Stimulated activated CD4-positive, alpha-beta T cell treated with anti-CD3 and anti-CD28 coated beads, Interleukin-15, amount 100 ng/mL, for 24 hours (primary cell): ENCODE measurements around the gene RASAL2.
A peak's percentile ranks its signal among the peaks of the same experiment; 100 is the strongest.
"Not testable (repeated sequence)": the region's sequence is repeated elsewhere in the genome, so short reads cannot be mapped to it uniquely, and the experiment has no call there.

Experiments used
- DNase-seq: peaks from one replicate; pipeline ENCODE4 v3.0.0-alpha.2; 2020

The RASAL2 gene

DNA sequence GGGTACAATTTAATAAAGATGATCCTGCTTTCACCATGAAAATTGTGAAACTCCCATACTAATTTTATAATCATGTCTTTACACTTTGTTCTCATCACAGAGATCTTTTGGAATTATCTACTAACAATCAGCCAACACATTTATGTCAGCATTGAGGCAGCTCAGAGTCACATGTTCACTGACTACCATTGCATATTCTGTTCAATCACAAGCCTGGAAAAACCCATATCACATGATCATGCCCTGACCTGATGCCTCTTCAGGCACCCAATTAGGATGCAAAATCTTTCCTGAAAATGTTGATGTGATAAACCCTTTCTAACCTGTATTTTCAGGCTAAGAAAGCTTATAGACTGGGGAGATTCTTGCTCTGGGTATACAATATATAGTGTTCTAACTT lies 21.6 kb upstream of the RASAL2 start:
- DNase-seq = no peak

- DNase-seq = no peak
Measured at GRCh38 chr1:178075333-178075732, 18.6 kb upstream of the RASAL2 start.

GRCh38 chr1:178076607-178077006 lies 17.3 kb upstream of the RASAL2 start:
- DNase-seq = no peak

DNA sequence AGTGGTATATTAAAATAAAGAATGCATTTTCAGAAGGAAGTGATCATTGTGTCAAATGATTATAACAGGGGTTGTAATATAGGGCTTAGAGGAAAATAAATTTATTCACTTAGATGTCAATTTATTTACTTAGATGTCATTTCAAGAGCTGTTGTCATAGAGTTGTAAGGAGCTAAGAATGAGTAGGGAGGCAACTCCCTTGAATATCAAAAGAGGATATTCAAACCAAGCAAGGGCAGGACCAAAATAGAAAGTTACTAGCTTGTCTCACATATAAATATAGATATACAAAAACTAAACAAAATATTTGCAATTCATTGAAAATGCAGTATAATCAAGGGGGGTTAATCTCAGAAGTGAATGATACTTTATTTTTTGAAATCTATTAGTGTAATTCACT lies 16.0 kb upstream of the RASAL2 start:
- no peak for DNase-seq

GRCh38 chr1:178086294-178086693 lies 7.6 kb upstream of the RASAL2 start:
- no peak for DNase-seq

GRCh38 chr1:178086766-178087165 lies 7.1 kb upstream of the RASAL2 start:
- DNase-seq = no peak

- no peak for DNase-seq
Measured at GRCh38 chr1:178088651-178089050, 5.3 kb upstream of the RASAL2 start.

GRCh38 chr1:178091454-178091853 lies 2.5 kb upstream of the RASAL2 start:
- not testable (repeated sequence) for DNase-seq

DNA sequence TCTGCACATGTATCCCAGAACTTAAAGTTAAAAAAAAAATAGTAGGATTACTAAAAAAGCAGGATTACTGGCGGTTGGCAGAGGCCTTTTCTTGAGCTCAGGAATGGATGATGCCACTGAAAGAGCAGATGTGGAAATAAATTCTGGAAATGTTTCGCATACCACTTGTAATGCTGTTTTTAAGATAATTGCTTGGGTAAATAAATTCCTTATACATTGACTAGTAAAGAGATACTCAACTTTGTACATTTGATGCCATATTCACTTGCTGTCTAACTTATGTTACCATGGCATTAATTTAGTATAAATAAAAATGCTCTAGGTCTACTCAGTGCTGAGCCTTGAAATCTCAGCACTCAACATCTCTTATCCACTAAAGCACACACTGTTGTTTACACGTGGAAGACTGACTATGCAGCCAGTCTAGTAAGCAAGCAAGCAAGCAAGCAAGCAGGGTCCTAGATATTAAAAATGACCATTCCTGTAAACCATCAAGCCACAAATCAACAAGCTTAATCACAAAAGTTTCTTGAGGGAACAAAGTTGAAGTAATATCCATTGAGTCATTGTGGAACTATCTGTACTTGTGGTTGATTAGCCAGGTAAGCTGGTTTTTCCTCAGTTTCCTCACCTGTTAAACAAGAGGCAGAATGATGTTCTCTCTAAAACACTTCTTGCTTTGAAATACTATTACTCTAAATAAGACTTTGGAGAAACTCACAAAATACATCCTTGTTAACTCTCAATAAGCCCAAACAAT lies 1.7 kb upstream of the RASAL2 start:
- DNase-seq = no peak

DNA sequence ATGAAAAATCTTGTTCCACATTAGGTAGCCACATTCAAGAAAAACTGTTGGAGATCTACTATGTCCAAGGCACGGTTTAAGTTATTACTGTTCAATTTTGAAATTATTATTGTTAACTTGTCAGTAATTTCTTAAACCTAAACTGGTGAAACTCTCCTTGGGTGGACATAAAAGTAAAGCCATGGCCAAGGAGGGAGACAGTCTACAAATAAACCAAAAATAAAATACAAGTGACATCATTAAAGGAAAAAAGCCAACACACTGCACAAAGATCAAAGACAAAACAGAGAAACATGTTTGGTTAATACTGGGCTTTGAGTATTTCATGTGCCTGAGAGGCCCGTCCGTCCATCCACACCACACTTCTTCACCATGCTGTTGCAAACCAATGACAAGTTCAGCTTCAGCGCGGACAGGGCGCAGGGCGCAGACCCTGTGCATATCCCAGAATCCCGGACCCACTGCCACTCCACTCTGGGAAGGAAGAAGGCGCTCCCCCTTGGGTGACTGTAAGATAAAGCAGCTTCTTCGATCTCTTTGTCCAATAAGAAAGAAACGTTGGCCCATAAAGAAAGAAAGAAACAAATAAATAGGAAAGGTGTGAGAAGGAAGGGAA lies 918 bp upstream of the RASAL2 start:
- DNase-seq = no peak

DNA sequence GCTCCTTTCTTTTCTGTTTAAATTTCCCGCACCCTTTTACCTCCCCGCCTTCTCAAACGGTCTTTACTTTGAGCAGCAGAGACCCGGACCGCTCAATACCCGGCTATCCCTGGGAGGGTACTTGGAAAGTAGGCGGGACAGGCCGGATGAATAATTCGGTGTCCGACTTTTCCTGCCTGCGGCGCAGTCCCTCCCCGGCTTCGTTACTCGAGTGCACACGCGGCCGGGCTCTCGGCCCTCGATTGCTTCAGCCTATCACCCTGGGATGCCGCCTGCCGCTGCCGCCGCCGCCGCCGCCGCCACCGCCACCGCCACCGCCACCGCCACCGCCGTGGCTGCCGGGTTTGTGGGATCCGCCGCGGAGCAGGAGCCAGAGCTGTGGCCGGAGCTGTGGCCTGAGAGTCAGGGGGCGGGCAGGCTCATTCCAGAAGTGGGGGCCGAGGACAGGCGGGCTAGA lies 382 bp upstream of the RASAL2 start:
- peak; percentile 72 for DNase-seq

DNA sequence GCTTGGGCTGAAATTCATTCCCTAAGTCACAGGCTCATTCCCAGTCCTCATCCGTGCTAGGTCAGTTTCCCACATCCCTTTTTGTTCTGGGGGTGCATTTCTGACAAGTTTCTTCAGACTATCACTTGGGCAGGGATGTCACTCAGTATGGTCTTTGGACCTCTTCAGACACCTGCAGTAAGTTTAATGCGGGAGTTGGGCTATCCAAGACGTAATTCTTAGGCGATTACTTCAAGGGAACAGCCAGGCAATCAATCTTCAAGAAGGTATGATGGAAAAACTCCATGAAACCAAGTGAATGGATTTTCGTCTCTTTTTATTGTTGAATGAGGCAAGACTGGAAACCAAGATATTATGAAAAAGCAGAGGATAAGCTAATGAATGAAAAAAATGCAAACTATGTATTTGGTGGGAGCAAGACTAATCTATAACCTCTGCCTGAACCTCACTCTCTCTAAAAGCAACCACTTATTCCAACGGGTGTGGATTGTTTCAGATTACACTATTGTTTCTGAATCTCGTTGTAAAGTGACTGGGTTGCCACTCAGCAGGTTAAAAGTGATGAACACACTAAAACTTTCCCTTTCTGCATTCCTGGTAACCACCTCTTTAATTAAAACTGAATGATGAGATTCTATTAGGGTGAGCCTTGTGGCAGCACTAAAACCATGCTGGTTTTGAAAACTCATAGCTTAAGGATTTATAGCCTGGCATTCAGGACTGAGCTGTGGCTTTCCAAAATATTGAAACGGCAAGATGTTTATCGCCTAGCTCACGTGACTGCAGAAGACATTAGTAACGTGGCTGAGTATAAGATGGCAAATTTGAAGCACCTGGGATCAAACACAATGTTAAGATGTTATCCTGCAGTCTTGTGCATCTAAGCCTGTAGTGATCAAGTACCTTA lies 1.1 kb downstream of the RASAL2 start:
- no peak for DNase-seq

DNA sequence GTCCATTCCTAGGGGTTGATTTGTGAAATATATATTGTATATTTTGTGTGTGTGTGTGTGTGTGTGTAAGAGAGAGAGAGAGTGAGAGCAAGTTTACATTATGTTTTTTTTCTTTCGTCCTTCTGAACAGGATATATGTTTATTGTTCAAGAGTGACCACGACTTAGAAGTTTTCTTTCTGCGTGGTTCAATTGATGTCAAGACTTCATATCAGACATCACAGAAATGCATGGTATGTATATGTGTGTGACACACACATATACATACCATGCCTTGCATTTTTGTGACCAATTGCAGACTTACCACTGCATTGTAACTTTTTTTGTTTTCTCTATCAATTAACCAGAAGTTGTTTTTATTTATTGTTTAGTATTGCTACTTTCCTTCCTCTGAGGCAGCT lies 2.5 kb downstream of the RASAL2 start:
- DNase-seq = no peak

- DNase-seq = no peak
Measured at GRCh38 chr1:178098262-178098661, 4.4 kb downstream of the RASAL2 start.

DNA sequence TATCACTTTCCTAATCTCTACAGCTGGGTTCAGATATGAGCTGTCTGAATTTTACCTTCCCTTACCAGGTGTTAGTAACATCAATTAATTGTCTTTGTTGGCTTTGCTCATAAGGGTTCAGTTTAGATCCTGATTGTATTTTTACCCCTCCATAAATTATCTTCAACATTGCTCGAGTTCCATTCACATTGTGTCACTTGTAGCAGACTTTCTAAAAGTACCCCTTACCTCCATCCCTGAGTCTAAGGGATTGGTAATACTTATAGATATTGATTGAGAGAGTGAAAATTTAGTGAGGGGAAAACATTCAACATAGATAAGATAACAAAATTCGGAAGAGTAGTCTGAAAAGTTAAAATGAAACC lies 7.3 kb downstream of the RASAL2 start:
- DNase-seq = no peak

DNA sequence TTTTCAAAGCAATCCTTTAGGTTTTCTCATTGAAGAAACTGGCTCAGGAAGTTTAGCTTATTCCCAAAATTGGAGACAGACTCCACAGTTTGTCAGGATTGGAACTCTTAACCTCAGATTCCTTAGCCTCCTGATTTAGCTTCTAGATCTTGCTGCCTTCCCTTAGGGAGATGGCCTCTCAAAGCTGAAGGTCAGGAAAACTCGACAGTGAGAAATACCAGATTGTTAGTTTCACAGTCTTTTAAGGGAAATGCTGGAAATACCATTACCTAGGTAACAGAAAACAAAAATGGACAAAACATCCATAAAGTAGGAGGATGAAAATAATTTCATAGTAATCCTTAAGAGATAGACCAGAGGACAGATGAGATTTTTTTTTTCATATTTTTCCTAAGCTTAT lies 7.8 kb downstream of the RASAL2 start:
- no peak for DNase-seq

DNA sequence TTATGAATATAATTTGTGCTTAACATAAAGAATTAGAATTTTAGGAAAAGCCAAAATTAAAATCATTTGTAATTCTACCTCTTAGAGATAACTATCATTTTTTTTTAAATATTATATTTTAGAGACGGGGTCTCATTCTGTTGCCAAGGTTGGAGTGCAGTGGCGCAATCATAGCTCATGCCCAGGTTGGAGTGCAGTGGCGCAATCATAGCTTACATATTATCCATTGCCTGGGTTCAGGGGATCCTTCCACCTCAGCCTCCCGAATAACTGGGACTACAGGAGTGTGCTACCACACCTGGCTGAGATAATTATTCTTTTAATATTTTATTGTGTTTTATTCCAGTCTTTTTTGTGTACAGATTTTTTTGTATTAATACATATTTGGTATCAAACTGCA lies 8.3 kb downstream of the RASAL2 start:
- no peak for DNase-seq

- no peak for DNase-seq
Measured at GRCh38 chr1:178107823-178108222, 13.9 kb downstream of the RASAL2 start.

DNA sequence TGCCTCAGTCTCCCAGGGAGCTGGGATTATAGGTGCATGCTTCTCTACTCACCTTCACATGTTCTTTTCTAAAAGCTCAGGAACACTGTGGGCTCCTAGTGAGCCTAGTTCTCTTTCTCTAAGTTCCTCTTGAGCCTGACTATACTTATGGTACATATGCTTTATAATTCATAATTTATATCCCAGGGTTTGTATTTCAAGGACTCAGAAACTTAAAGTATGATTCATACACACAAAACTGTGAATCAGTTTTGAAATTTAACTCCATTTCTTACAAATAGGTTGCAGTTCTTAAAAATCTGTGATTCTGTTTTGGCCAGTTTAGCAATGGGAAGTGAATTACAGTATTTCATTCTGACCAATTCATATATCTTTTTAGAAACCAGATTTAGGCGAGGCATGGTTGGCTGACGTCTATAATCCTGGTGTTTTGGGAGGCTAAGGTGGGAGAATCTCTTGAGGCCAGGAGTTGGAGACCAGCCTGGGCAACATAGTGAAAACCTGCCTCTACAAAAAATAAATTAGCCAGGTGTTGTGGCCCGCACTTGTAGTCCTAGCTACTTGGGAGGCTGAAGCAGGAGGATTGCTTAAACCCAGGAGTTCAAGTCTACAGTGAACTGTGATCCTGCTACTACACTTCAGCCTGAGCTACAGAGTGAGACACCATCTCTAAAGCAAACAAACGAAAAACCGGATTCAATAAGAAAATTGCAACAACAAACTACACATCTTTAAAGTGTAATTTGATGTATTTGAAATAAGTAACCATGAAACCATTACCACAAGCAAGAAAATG lies 15.6 kb downstream of the RASAL2 start:
- DNase-seq = no peak

GRCh38 chr1:178115260-178115659 lies 21.4 kb downstream of the RASAL2 start:
- no peak for DNase-seq

DNA sequence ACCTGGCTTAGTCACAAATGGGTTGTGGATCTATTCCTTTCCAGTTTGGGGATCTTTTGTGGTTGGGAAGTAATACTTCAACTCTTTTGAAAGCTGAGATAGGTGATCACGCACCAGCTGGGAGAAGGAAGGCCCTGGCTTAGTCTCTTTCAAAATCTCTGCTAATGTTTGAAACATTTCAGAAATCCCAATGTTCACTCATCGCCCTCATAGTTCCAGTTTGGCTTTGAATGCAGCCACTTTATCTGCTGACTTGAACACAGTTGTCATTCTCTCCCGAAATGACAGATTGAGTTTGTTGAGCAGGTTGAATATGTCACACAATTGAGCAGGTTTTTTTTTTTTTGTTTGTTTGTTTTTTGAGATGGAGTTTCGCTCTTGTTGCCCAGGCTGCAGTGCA lies 24.6 kb downstream of the RASAL2 start:
- no peak for DNase-seq

DNA sequence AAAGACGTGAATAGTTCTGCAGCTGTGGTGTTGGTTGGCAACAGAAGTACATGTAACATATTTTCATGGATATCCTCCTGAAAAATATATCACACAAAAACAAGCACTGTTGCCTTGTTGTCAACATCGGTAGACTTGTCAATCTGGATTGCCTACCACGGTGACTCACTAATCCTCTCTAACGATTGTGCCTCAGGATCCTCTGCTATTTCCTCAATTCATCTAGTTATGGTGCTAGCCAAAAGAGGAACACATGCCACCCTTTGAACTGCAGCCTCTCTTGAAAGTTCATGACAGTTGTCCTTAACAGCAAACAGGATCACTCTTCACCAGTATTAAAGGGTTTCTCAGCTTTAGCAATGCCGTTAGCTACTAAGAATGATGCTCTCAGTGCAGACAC lies 25.7 kb downstream of the RASAL2 start:
- no peak for DNase-seq

DNA sequence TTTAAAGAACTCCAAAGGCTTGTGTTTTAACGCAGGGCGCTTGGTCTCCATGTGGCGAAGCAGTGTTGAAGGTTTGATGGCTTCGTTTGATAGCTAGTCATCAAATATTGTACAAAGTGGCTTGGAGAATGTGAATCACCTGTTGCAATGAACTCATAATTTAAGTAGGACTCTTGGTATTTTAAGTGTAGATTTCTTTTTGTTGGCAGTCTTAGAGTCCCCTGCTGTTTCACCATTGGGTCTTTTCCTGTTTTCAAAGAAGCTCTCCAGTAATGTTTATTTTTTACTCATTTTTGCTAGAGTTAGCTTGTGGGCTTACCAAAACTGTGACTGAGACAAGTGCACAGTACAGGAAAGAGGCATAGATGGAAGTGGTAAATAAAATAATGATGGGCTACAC lies 26.2 kb downstream of the RASAL2 start:
- no peak for DNase-seq
